H9 (cell line): ENCODE measurements around the gene KIZ. TPM values are rescaled to one million over a fixed set of nuclear protein-coding genes. Genes with fewer than 3 reads are reported as not detected.

Experiments used
- DNase-seq: peaks from one replicate; pipeline ENCODE4 v3.0.0-alpha.2; 2017
- H2AFZ ChIP-seq: one replicate; pipeline ENCODE4 v1.6.1; 2013; ENCODE audit warnings: mild to moderate bottlenecking, low read length, control low read depth, moderate library complexity
- H2AK5ac ChIP-seq: 2 replicates; pipeline ENCODE4 v1.6.1; 2013; ENCODE audit warnings: low read length, control low read depth, mixed read lengths; ENCODE audit not compliant: insufficient read length
- H2BK120ac ChIP-seq: one replicate; pipeline ENCODE4 v1.6.1; 2013; ENCODE audit warnings: low read depth, mild to moderate bottlenecking, low read length, control low read depth, inconsistent platforms; ENCODE audit not compliant: poor library complexity, severe bottlenecking
- H2BK12ac ChIP-seq: 2 replicates; pipeline ENCODE4 v1.6.1; 2013; ENCODE audit warnings: low read length, control low read depth, mixed read lengths, low read depth; ENCODE audit not compliant: insufficient read length
- H2BK15ac ChIP-seq: 2 replicates; pipeline ENCODE4 v1.6.1; 2013; ENCODE audit warnings: low read depth, low read length, control low read depth
- H2BK20ac ChIP-seq: one replicate; pipeline ENCODE4 v1.6.1; 2013; ENCODE audit warnings: low read depth, mild to moderate bottlenecking, low read length, control low read depth, inconsistent platforms; ENCODE audit not compliant: poor library complexity, severe bottlenecking
- H2BK5ac ChIP-seq: 2 replicates; pipeline ENCODE4 v1.6.1; 2013; ENCODE audit warnings: low read length, control low read depth, mixed read lengths; ENCODE audit not compliant: insufficient read length
- H3K14ac ChIP-seq: 2 replicates; pipeline ENCODE4 v1.6.1; 2013; ENCODE audit warnings: low read length, control low read depth; ENCODE audit not compliant: insufficient read depth
- H3K18ac ChIP-seq: 2 replicates; pipeline ENCODE4 v1.6.1; 2013; ENCODE audit warnings: low read depth, mild to moderate bottlenecking, mixed read lengths, low read length, control low read depth; ENCODE audit not compliant: insufficient read length
- H3K23ac ChIP-seq: 2 replicates; pipeline ENCODE4 v1.6.1; 2013; ENCODE audit warnings: low read length, control low read depth, mixed read lengths, low read depth; ENCODE audit not compliant: insufficient read length
- H3K23me2 ChIP-seq: 2 replicates; pipeline ENCODE4 v1.6.1; 2013; ENCODE audit warnings: low read depth, mild to moderate bottlenecking, mixed read lengths, low read length, control low read depth; ENCODE audit not compliant: insufficient read length, poor library complexity, severe bottlenecking
- H3K27ac ChIP-seq: 2 replicates; pipeline ENCODE4 v1.5.1; 2013; ENCODE audit warnings: low read length, control low read depth, mixed read lengths, low read depth; ENCODE audit not compliant: insufficient read length
- H3K27me3 ChIP-seq: 2 replicates; pipeline ENCODE4 v1.6.1; 2013; ENCODE audit warnings: low read length, control low read depth, inconsistent platforms; ENCODE audit not compliant: insufficient read depth
- H3K4ac ChIP-seq: 2 replicates; pipeline ENCODE4 v1.6.1; 2013; ENCODE audit warnings: low read depth, mild to moderate bottlenecking, control low read depth, inconsistent platforms, low read length, moderate library complexity
- H3K4me1 ChIP-seq: 2 replicates; pipeline ENCODE4 v1.6.1; 2013; ENCODE audit warnings: low read length, control low read depth, inconsistent platforms; ENCODE audit not compliant: insufficient read depth
- H3K4me2 ChIP-seq: 2 replicates; pipeline ENCODE4 v1.6.1; 2013; ENCODE audit warnings: low read length, control low read depth, mixed read lengths; ENCODE audit not compliant: insufficient read length, insufficient read depth
- H3K56ac ChIP-seq: 2 replicates; pipeline ENCODE4 v1.6.1; 2013; ENCODE audit warnings: low read depth, mild to moderate bottlenecking, mixed read lengths, low read length, control low read depth; ENCODE audit not compliant: insufficient read length
- H3K79me1 ChIP-seq: 2 replicates; pipeline ENCODE4 v1.6.1; 2013; ENCODE audit warnings: low read depth, mild to moderate bottlenecking, moderate library complexity, low read length, control low read depth, inconsistent platforms; ENCODE audit not compliant: insufficient read depth, poor library complexity, severe bottlenecking
- H3K79me2 ChIP-seq: 2 replicates; pipeline ENCODE4 v1.6.1; 2013; ENCODE audit warnings: low read length, control low read depth, inconsistent platforms; ENCODE audit not compliant: insufficient read depth
- H3K9ac ChIP-seq: 2 replicates; pipeline ENCODE4 v1.6.1; 2013; ENCODE audit warnings: low read length, control low read depth, mixed read lengths; ENCODE audit not compliant: insufficient read length; ENCODE audit errors: extremely low read depth
- H3K9me3 ChIP-seq: one replicate; pipeline ENCODE4 v1.6.1; 2013; ENCODE audit warnings: low read depth, low read length, inconsistent platforms; ENCODE audit not compliant: control insufficient read depth
- H3T11ph ChIP-seq: one replicate; pipeline ENCODE4 v1.6.1; 2013; ENCODE audit warnings: mild to moderate bottlenecking, low read length, control low read depth, inconsistent platforms
- H4K20me1 ChIP-seq: one replicate; pipeline ENCODE4 v1.6.1; 2013; ENCODE audit not compliant: control insufficient read depth, insufficient read length, insufficient read depth
- H4K5ac ChIP-seq: 2 replicates; pipeline ENCODE4 v1.6.1; 2013; ENCODE audit warnings: low read depth, mild to moderate bottlenecking, mixed read lengths, low read length, control low read depth; ENCODE audit not compliant: insufficient read length
- H4K8ac ChIP-seq: replicated peaks from 2 replicates; pipeline ENCODE4 v1.6.1; 2013; ENCODE audit warnings: low read length, control low read depth, mixed read lengths, low read depth; ENCODE audit not compliant: insufficient read length
- H4K91ac ChIP-seq: 2 replicates; pipeline ENCODE4 v1.6.1; 2013; ENCODE audit warnings: low read depth, mild to moderate bottlenecking, moderate library complexity, mixed read lengths, low read length, control low read depth; ENCODE audit not compliant: insufficient read length
- H3K27ac Mint-ChIP-seq, 3 experiments: 2 replicates in 2 of 3; 3 replicates in 1 of 3; pipeline ENCODE4 v1.8.0; 2020 to 2021; ENCODE audit warnings: mixed read lengths in 3 of 3, mild to moderate bottlenecking in 1 of 3, moderate library complexity in 1 of 3
- H3K27me3 Mint-ChIP-seq: 2 replicates; pipeline ENCODE4 v1.8.0; 2021; ENCODE audit warnings: low read depth, mild to moderate bottlenecking, moderate library complexity, mixed read lengths
- H3K36me3 Mint-ChIP-seq, 3 experiments: 2 replicates in 2 of 3; 3 replicates in 1 of 3; pipeline ENCODE4 v1.8.0; 2020 to 2021; ENCODE audit warnings: low read depth in 3 of 3, mixed read lengths in 3 of 3; ENCODE audit not compliant: insufficient read depth in 1 of 3
- H3K4me1 Mint-ChIP-seq, 2 experiments: 2 replicates each; pipeline ENCODE4 v1.8.0; 2020; ENCODE audit warnings: mixed read lengths in 2 of 2
- H3K4me3 Mint-ChIP-seq, 2 experiments: 2 replicates in 1 of 2; 3 replicates in 1 of 2; pipeline ENCODE4 v1.8.0; 2020 to 2021; ENCODE audit warnings: mild to moderate bottlenecking in 2 of 2, mixed read lengths in 2 of 2, moderate library complexity in 1 of 2
- H3K9me3 Mint-ChIP-seq, 2 experiments: 2 replicates in 1 of 2; 3 replicates in 1 of 2; pipeline ENCODE4 v1.8.0; 2020; ENCODE audit warnings: mild to moderate bottlenecking in 2 of 2, mixed read lengths in 2 of 2, moderate library complexity in 1 of 2
- CTCF ChIP-seq: fragments of 200-600 bp; sonication (generic); conservative IDR thresholded peaks from 3 replicates; pipeline ENCODE4 v1.8.0; 2021; ENCODE audit warnings: antibody characterized with exemption, mild to moderate bottlenecking
- WGBS: extraction: QIAGEN DNeasy Blood & Tissue Kit; methylation state at CpG from one replicate; pipeline ENCODE4 v1.1.7; 2013; ENCODE audit warnings: missing lambda C conversion rate, low lambda C conversion rate, mixed read lengths; ENCODE audit not compliant: insufficient read length; ENCODE audit errors: extremely low coverage; 5-methylcytosine and 5-hydroxymethylcytosine counted together
- total RNA-seq: library from RNA; stranded (reverse); gene quantifications from 2 replicates; pipeline ENCODE4 v1.2.1, GENCODE V29; 2021

KIZ gene
- total RNA-seq, 1 experiment from 2014 or later = 29.3 TPM

GRCh38 chr20:21156266-21156665 is 30.4 kb downstream of the KIZ start:
- no peak overlapping the region for H2BK12ac ChIP-seq
- WGBS = no CpG with 5 or more reads among the region's 1 CpG
- no peak overlapping the region for H3K9ac ChIP-seq
- no peak overlapping the region for H3K4me2 ChIP-seq
- no peak overlapping the region for H2BK15ac ChIP-seq
- no peak overlapping the region for H3K56ac ChIP-seq
- no peak overlapping the region for H2AK5ac ChIP-seq
- no peak overlapping the region for H2BK5ac ChIP-seq
- no peaks in the 10 kb centered on the region for H3K23me2 ChIP-seq
- Mint-ChIP-seq H3K9me3 (no peaks in the 10 kb centered on the region; a peak in 1 of 5 replicates), H3K27ac (no peak overlapping the region), H3K4me1 (peaks cover 0 to 3% of the 10 kb centered on the region in 2 experiments; a peak in 2 of 4 replicates), H3K4me3 (no peak overlapping the region), H3K36me3 (peaks cover 7 to 26% (median 14%) of the 10 kb centered on the region in 3 experiments), H3K27me3 (no peaks in the 10 kb centered on the region)
- TF ChIP-seq CTCF = no peak
- H3K4ac ChIP-seq = no peak overlapping the region
- H4K8ac ChIP-seq = no peak overlapping the region
- H3K27ac ChIP-seq = no peak overlapping the region
- H3T11ph ChIP-seq = no peak overlapping the region
- H4K5ac ChIP-seq = no peak overlapping the region
- no peaks in the 10 kb centered on the region for H3K79me1 ChIP-seq
- H4K20me1 ChIP-seq = no peaks in the 10 kb centered on the region
- H3K27me3 ChIP-seq = no peaks in the 10 kb centered on the region
- H3K9me3 ChIP-seq = no peaks in the 10 kb centered on the region
- H2AFZ ChIP-seq = no peak overlapping the region
- H3K23ac ChIP-seq = no peak overlapping the region
- DNase-seq = no peak
- no peaks in the 10 kb centered on the region for H3K79me2 ChIP-seq
- no peak overlapping the region for H2BK120ac ChIP-seq
- no peak overlapping the region for H4K91ac ChIP-seq
- H3K14ac ChIP-seq = no peak overlapping the region
- no peaks in the 10 kb centered on the region for H3K4me1 ChIP-seq
- no peak overlapping the region for H2BK20ac ChIP-seq
- H3K18ac ChIP-seq = no peak overlapping the region
